Activated B cell treated with CpG ODN at 0.5 μM for 24 hours (primary cell): ENCODE results near the gene ZNF586. TPM values are rescaled to one million over a fixed set of nuclear protein-coding genes. Genes with fewer than 3 reads are reported as not detected.

Source experiments
- ATAC-seq: fragments of 200-7000 bp; cut with Tn5 transposase; one replicate; pipeline ENCODE4 v1.10.0; 2021; ENCODE audit warnings: low read depth, mild to moderate bottlenecking, moderate library complexity
- CTCF ChIA-PET: fragments of 350-600 bp; sonication (Branson Sonifier 250); formaldehyde crosslinking; loops from one replicate; lab custom pipeline; 2021; ENCODE audit warnings: antibody characterized with exemption; lab: Charles Lee
- POLR2A ChIA-PET: fragments of 350-600 bp; sonication (Branson Sonifier 250); formaldehyde crosslinking; loops from one replicate; lab custom pipeline; 2021; ENCODE audit warnings: antibody characterized with exemption; lab: Charles Lee
- DNase-seq: peaks from one replicate; pipeline ENCODE4 v3.0.0; 2022
- H3K27ac Mint-ChIP-seq: one replicate; pipeline ENCODE4 v1.8.0; 2020; ENCODE audit warnings: mixed read lengths
- H3K27me3 Mint-ChIP-seq: one replicate; pipeline ENCODE4 v1.8.0; 2021; ENCODE audit warnings: mixed read lengths
- H3K36me3 Mint-ChIP-seq: one replicate; pipeline ENCODE4 v1.8.0; 2021; ENCODE audit warnings: low read depth, mixed read lengths
- H3K4me1 Mint-ChIP-seq: one replicate; pipeline ENCODE4 v1.8.0; 2021; ENCODE audit warnings: mixed read lengths
- H3K4me3 Mint-ChIP-seq: one replicate; pipeline ENCODE4 v1.8.0; 2020; ENCODE audit warnings: mild to moderate bottlenecking, mixed read lengths
- H3K9me3 Mint-ChIP-seq: one replicate; pipeline ENCODE4 v1.8.0; 2020; ENCODE audit warnings: mixed read lengths
- intact Hi-C: fragments of 100-400 bp; cut with micrococcal nuclease; formaldehyde crosslinking; loops from one replicate; pipeline ENCODE4 v1.15.1; 2024
- total RNA-seq: library from RNA; stranded (reverse); gene quantifications from 2 replicates; pipeline ENCODE4 v1.2.3, GENCODE V29; 2022
- TF ChIP-seq, protein P1 (sequence below): fragments of 200-600 bp; IDR thresholded peaks from one replicate; pipeline ENCODE4 v1.8.0; 2022; ENCODE audit warnings: antibody characterized with exemption, mild to moderate bottlenecking

Gene ZNF586
- total RNA-seq, 1 donor from 2014 or later: 33.7 TPM

DNA sequence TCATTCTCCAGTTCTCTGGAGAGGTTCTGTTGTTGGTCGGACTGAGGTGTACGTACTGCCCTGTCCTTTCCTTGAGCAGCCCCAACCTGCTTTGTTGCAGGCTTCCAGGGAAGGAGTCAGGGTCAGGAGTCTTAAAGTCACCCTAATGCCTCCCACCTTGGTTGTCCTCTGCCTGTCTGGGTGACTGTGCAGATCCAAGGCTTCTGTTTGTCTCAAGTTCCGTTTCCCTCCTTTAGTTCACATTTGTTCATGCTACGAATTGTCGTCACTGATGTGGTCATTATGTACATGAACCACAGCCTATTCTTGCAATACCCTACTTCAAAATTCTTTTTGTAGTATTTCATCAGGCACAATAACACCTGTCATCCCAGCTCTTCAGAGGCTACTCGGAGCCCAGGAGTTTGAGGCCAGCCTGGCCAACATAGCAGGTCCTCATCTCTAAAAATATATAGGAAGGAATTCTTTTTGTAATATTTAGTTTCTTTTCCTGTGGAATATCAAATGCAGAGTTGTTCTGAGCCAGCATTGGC is 7.4 kb downstream of the ZNF586 start:
- CTCF ChIA-PET: no interaction called here
- DNase-seq (no peak), ATAC-seq (no peak)
- Mint-ChIP-seq H3K4me1 (peaks cover 47% of the 10 kb centered on the region), H3K4me3 (no peak overlapping the region), H3K27ac (no peak overlapping the region), H3K9me3 (peaks cover 37% of the 10 kb centered on the region), H3K36me3 (peaks cover 86% of the 10 kb centered on the region), H3K27me3 (no peaks in the 10 kb centered on the region)
- TF ChIP-seq, protein P1, sequence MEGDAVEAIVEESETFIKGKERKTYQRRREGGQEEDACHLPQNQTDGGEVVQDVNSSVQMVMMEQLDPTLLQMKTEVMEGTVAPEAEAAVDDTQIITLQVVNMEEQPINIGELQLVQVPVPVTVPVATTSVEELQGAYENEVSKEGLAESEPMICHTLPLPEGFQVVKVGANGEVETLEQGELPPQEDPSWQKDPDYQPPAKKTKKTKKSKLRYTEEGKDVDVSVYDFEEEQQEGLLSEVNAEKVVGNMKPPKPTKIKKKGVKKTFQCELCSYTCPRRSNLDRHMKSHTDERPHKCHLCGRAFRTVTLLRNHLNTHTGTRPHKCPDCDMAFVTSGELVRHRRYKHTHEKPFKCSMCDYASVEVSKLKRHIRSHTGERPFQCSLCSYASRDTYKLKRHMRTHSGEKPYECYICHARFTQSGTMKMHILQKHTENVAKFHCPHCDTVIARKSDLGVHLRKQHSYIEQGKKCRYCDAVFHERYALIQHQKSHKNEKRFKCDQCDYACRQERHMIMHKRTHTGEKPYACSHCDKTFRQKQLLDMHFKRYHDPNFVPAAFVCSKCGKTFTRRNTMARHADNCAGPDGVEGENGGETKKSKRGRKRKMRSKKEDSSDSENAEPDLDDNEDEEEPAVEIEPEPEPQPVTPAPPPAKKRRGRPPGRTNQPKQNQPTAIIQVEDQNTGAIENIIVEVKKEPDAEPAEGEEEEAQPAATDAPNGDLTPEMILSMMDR: no peak
- intact Hi-C loops: no loop called here
- POLR2A ChIA-PET: no interaction called here

DNA sequence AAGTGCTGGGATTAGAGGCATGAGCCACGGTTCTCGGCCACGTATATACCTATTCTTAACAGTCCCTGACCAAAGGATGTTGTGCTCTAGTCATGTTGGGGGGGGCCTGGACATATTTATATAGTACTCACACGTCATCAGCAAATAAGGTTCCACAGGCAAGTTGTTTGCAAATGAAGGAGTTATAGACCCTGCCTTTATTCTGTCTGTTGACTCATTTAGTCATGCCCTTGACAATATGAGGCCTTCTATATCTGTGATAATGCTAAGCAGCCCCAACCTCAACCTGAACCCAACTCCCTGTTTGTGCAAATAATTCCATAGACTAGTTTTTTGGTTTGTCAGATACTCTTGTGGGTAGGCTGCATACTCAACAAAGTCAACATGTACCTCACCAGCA is 8.9 kb downstream of the ZNF586 start:
- POLR2A ChIA-PET: no interaction called here
- ATAC-seq (no peak), DNase-seq (no peak)
- H3K4me3 Mint-ChIP-seq: no peak overlapping the region
- no peak overlapping the region for H3K27ac Mint-ChIP-seq
- TF ChIP-seq, protein P1: no peak
- peaks cover 33% of the 10 kb centered on the region for H3K4me1 Mint-ChIP-seq
- peaks cover 77% of the 10 kb centered on the region for H3K36me3 Mint-ChIP-seq
- intact Hi-C loops: no loop called here
- H3K27me3 Mint-ChIP-seq: no peaks in the 10 kb centered on the region
- H3K9me3 Mint-ChIP-seq: peaks cover 37% of the 10 kb centered on the region
- CTCF ChIA-PET: no interaction called here

DNA sequence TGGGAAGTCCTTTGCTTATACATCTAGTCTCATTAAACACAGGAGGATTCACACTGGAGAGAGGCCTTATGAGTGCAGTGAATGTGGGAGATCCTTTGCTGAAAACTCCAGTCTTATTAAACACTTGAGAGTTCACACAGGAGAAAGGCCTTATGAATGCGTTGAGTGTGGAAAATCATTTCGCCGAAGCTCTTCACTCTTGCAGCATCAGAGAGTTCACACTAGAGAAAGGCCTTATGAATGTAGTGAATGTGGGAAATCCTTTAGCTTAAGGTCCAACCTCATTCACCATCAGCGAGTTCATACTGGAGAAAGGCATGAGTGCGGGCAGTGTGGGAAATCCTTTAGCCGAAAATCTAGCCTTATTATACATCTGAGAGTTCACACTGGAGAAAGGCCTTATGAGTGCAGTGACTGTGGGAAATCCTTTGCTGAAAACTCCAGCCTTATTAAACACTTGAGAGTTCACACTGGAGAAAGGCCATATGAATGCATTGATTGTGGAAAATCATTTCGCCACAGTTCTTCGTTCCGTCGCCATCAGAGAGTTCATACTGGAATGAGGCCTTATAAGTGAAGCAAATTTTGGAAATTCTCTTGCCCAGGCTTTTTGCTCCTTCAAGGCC is 9.9 kb downstream of the ZNF586 start:
- DNase-seq (no peak), ATAC-seq (no peak)
- peaks cover 34% of the 10 kb centered on the region for H3K9me3 Mint-ChIP-seq
- no peak overlapping the region for H3K4me3 Mint-ChIP-seq
- intact Hi-C loops: no loop called here
- no peak overlapping the region for H3K27ac Mint-ChIP-seq
- TF ChIP-seq, protein P1: no peak
- peaks cover 27% of the 10 kb centered on the region for H3K4me1 Mint-ChIP-seq
- ChIA-PET POLR2A (no interaction called here), CTCF (no interaction called here)
- peaks cover 73% of the 10 kb centered on the region for H3K36me3 Mint-ChIP-seq
- no peaks in the 10 kb centered on the region for H3K27me3 Mint-ChIP-seq

DNA sequence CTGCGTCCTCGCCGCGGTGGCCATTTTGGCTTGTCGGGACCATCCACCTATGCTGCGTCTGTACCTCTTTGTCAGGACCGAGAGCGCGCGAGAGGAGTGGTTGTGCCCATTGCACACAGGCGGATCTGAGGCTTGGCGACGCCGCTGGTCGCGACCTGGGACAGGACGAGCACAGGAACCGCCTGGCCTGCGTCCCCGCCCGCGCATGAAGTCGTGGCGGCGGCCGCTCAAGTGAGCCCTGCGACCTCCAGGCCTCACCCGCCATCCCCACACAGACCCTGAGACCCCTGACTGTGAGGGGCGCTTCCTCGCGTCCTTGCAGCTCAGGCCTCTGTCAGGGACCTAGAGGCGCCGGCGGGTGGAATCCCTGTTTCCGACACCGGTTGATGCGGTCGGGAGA is 16.8 kb downstream of the ZNF586 start:
- Mint-ChIP-seq H3K9me3 (peaks cover 2% of the 10 kb centered on the region), H3K27ac (no peak overlapping the region), H3K4me1 (peaks cover 9% of the 10 kb centered on the region), H3K27me3 (no peaks in the 10 kb centered on the region), H3K36me3 (peaks cover 50% of the 10 kb centered on the region), H3K4me3 (no peak overlapping the region)
- DNase-seq: no peak
- POLR2A ChIA-PET: no interaction called here
- CTCF ChIA-PET: no interaction called here
- ATAC-seq: no peak
- intact Hi-C loops: no loop called here
- TF ChIP-seq, protein P1: no peak

DNA sequence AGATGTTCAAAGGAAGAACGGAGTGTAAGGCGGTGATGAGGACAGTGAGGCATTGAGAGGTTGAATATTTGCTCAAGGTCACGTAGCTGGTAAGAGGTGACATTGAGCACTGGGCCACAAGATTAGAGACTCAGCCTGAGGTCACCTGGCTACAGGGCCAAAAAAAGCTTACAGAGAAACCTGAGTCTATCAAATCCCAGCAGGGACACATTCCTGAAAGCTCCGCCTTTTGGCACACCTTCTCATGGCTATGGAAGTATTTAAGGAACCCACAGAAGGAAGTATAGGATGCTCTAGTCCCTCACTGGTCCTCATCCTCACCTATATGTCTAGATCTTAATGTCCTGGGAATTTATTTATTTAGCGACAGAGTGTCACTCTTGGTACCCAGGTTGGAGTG is 17.4 kb downstream of the ZNF586 start:
- no peak overlapping the region for H3K27ac Mint-ChIP-seq

More for the DNA sequence above, 17.4 kb downstream of the ZNF586 start:
- ChIA-PET CTCF (no interaction called here), POLR2A (no interaction called here)
- H3K4me1 Mint-ChIP-seq: peaks cover 9% of the 10 kb centered on the region
- peaks cover 51% of the 10 kb centered on the region for H3K36me3 Mint-ChIP-seq
- DNase-seq: no peak
- intact Hi-C loops: no loop called here
- peaks cover 2% of the 10 kb centered on the region for H3K9me3 Mint-ChIP-seq
- ATAC-seq: no peak
- no peak overlapping the region for H3K4me3 Mint-ChIP-seq
- TF ChIP-seq, protein P1: no peak
- no peaks in the 10 kb centered on the region for H3K27me3 Mint-ChIP-seq
